ENCODE measurements around the gene MTG2.

Gene MTG2

DNA sequence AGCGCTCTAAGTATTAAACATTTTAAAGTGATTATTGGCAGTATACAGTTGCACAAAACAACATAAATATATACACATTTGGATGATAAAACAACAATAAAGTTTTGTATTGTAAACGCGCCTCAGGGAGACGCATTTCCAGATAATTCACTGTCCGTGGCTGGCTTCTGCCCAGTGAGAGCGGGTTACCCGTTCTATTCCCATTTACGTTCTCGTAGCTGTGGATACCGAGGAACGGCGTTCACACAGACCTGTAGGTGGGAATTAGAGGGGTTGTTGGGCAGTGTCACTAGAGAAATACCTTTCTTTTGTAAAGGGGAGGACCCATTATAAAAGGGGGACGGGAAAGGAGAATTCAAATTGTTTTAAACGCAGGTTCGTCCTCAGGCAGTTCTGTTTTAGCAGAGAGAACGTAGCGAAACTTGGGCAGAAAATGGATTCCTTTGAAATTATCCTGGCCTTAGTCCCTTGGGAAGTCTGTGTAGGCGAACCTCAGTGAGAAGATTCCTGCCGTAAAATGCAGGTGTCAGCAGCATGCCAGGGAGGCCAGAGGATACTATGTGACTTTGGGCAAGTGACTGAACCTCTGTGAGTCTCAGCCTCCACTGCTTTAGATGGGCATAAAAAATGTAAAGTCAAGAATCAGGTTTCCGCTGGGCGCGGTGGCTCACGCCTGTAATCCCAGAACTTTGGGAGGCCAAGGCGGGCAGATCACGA lies 756 bp downstream of the MTG2 start:
- DNase-seq (ENCODE audit: low spot score): no peak

DNA sequence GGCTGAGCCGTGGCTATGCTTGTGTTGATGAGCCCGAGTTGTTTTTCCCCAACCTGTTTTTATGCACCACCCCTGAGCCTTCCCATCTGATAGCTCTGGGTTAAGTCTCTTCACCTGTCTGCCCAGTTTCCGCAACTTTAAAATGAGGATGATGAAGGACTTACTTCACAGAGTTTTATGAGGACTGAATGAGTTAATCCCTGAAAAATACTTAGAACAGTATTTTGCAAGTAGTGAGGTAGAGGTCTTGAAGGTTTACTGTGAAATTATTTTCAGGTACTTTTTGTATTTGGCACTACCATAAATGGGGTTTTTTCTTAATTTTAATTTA lies 3.2 kb downstream of the MTG2 start:
- no peak for DNase-seq (ENCODE audit: low spot score)

GRCh38 chr20:62186887-62187866 lies 4.3 kb downstream of the MTG2 start:
- no peak for DNase-seq (ENCODE audit: low spot score)

- no peak for DNase-seq (ENCODE audit: low spot score)
Measured at GRCh38 chr20:62190639-62191411, 8.0 kb downstream of the MTG2 start.

DNA sequence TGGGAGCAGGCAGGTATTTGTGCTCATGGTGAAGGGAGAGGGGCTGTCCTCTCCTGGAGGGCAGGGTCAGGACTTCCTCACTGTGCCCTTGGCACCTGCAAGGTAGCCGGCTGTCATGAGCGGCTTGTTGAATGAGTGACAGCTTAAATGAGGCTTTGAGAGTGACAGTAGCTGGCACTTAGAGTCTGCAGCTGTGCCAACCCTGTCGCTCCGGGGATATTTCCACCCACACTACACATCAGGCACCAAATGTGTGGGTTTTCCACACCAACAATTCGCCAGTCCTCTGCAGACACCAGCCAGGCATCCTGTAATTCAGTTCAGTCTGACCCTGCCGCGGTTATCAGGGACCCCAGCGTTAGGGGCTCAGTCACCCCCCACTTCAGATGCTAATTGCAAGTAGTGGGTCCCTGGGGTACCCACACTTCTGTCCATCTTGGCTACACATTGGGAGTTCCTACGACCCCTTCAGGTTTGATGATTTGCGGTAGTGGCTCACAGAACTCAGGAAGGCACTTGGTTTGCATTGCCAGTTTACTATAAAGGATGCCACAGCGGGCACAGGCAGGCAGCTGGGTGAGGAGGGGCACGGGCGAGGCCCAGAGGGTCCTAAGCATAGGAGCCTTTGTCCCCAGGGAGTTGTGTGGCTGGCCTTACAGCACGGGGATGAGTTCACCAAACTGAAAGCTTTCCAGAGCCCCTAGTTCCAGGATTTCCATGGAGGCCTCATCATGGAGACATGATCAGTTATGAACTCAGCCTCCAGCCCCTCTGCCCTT lies 9.1 kb downstream of the MTG2 start:
- no peak for DNase-seq (ENCODE audit: low spot score)

GRCh38 chr20:62192635-62193034 lies 9.8 kb downstream of the MTG2 start:
- DNase-seq (ENCODE audit: low spot score): no peak

DNA sequence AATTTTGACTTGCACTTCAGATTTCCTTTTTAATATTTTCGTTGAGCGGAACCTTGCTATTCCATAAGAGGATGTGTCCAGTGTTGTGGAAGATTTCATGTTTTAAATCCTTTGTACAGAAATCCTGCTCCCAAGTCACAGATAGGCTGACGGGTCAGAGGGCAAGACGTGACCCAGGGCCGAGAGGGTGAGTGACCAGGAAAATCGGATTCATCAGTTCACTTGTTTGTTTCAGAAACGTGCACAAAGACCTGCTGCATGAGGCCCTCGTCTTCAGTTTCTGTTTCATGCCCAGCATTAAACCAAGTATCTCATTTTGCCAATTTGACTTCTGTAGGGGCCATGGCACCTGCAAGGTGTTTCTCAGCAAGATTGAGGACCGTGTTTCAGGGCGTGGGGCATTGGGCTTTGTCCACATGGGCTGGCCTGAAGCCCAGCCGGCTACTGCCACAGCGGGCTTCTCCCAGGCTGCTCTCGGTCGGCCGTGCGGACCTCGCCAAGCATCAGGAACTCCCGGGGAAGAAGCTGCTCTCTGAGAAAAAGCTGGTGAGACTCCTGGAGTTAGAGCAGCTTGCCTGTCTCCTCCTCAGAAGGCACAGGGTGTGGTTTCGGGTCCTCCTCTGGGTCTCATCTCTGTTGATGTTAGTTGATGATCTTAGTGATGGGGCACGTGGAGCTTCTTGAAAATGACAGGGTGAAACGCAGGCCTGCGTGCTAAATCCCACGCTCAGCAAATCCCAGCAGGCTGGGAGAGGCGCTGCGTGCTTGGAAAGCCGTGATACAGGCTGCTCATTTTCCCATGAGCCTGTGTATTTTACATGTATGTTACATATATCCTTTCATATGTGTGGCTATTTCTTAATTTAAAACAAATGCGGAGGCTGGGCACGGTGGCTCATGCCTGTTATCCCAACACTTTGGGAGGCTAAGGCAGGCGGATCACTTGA lies 10.5 kb downstream of the MTG2 start:
- DNase-seq (ENCODE audit: low spot score): no peak

DNA sequence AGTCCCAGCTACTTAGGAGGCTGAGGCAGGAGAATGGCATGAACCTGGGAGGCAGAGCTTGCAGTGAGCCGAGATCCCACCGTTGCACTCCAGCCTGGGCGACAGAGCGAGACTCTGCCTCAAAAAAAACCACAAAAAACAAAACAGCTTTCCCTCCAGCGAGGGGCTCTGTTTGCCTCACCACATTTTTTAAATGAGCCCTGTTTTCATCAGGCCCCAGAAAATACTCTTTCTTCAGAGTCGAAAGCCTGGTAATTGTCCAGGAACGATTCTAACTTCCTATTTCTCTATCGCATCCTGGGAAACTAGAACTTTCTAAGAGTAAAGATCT lies 12.2 kb downstream of the MTG2 start:
- DNase-seq (ENCODE audit: low spot score): no peak

DNA sequence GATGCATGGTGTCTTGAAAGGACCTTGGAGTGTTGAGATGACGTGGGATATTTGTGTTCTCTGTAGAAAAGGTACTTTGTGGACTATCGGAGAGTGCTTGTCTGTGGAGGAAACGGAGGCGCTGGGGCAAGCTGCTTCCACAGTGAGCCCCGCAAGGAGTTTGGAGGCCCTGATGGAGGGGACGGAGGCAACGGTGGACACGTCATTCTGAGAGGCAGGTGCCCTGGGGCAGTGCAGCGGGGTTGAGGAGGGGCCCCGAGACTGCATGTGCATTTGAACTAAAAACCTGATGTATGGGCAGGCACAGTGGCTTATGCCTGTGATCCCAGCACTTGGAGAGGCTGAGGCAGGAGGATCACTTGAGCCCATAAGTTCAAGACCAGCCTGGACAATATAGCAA lies 12.9 kb downstream of the MTG2 start:
- no peak for DNase-seq (ENCODE audit: low spot score)

DNA sequence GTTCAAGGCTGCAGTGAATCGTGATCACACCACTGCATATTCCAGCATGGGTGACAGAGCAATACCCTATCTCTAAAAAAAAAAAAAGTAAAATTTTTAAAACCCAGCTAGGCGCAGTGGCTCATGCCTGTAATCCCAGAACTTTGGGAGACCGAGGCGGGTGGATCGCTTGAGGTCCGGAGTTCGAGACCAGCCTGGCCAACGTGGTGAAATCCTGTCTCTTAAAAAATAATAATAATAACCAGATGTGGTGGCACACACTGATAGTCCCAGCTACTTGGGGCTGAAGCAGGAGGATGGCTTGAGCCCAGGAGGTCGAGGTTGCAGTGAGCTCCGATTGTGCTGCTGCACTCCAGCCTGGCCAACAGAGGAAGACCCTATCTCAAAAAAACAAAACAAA lies 13.5 kb downstream of the MTG2 start:
- no peak for DNase-seq (ENCODE audit: low spot score)

GRCh38 chr20:62197311-62197710 lies 14.5 kb downstream of the MTG2 start:
- DNase-seq (ENCODE audit: low spot score): no peak

DNA sequence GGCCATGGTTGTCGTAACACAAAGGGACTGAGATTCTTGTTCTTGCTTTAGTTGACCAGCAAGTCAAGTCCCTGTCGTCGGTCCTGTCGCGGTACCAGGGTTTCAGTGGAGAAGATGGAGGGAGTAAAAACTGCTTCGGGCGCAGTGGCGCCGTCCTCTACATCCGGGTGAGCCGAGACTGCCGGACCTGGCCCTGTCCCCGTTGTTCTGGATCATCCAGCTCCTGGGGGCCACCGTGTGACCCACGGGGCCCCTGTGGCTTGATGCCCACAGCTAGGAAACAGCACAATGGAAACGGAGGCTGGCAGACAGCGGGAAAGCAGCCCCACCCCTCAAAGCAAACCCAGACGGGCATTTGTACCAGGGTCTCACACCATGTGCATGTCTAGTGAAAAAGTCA lies 15.0 kb downstream of the MTG2 start:
- no peak for DNase-seq (ENCODE audit: low spot score)

DNA sequence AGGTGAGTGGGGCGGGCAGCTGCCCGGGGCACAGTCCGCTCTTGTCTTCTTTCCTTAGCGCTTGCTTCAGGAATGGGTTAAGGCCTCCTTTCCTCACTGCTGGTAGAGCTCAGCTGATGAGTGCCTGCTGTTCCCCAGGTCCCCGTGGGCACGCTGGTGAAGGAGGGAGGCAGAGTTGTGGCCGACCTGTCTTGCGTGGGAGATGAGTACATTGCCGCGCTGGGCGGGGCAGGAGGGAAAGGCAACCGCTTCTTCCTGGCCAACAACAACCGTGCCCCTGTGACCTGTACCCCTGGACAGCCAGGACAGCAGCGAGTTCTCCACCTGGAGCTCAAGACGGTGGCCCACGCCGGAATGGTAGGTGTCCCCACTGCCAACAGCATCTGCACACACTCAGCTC lies 15.7 kb downstream of the MTG2 start:
- DNase-seq (ENCODE audit: low spot score): no peak

DNA sequence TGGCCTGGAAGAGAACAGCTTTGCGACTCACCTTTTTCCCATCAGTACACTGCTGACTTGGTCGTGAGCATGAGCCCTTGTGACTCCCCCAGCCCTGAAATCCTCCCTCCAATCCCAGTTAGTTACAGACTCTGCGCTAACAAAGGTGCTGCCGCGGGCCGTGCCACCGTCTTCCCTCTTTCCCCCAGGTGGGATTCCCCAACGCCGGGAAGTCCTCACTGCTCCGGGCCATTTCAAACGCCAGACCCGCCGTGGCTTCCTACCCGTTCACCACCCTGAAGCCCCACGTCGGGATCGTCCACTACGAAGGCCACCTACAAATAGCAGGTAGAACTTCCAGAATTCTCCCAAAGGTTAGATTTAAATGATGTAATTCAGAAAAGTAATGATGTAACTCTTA lies 16.1 kb downstream of the MTG2 start:
- DNase-seq (ENCODE audit: low spot score): no peak

DNA sequence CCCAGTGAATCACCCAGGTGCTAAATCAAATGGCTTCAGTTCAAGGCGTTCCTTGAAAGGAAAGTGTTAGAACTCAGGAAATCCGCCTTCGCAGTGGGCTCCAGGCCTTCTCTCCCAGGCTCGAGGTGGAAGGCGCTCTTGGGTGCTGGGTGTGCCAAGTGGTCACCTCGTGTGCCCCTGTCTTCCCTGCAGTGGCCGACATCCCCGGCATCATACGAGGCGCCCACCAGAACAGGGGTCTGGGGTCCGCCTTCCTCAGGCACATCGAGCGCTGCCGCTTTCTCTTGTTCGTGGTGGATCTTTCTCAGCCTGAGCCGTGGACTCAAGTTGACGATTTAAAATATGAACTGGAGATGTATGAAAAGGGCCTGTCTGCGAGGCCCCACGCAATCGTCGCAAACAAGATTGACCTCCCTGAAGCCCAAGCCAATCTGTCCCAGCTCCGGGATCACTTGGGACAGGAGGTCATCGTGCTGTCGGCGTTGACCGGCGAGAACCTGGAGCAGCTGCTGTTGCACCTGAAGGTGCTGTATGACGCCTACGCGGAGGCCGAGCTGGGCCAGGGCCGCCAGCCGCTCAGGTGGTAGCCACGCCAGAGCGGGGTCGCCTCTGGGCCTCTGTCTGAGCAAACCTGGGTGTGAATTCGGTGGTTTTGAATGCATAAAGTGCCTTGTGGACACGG lies 17.8 kb downstream of the MTG2 start:
- no peak for DNase-seq (ENCODE audit: low spot score)

- DNase-seq (ENCODE audit: low spot score): no peak
Measured at GRCh38 chr20:62201173-62202082, 18.6 kb downstream of the MTG2 start.

- DNase-seq (ENCODE audit: low spot score): no peak
Measured at GRCh38 chr20:62202083-62202395, 19.2 kb downstream of the MTG2 start.

GRCh38 chr20:62202676-62203377 lies 20.0 kb downstream of the MTG2 start:
- DNase-seq (ENCODE audit: low spot score): no peak
